ENCODE measurements around the gene SSH3. TPM values are rescaled to one million over a fixed set of nuclear protein-coding genes. Genes with fewer than 3 reads are reported as not detected.
A peak's percentile ranks its signal among the peaks of the same experiment; 100 is the strongest.

SSH3 gene
- total RNA-seq, 1 experiment from 2014 or later = 57.8 TPM

GRCh38 chr11:67291481-67292381 is 11.6 kb upstream of the SSH3 start:
- H3K27ac ChIP-seq (ENCODE audit: low read depth, low read length) = no peak overlapping the region
- peaks cover 13 to 29% of the 10 kb centered on the region in 2 experiments for H3K4me1 ChIP-seq (ENCODE audit: control insufficient read depth in 1 of 2, insufficient read depth in 2 of 2, low read length in 2 of 2)
- peaks cover 38% of the 10 kb centered on the region; the same call in 1 of the 2 replicates for H3K79me2 ChIP-seq (ENCODE audit: insufficient read depth, low read length)
- ChIA-PET POLR2A (no interaction called here), CTCF (interaction anchor here (1.2 kb wide), 1 partner anchor 25 kb away, joined by 3 read pairs; no protein-coding TSS in a partner anchor), RAD21 (ENCODE audit: low non-redundant PET in 1 of 2, low total read pairs in 2 of 2, uncharacterized antibody in 2 of 2, unreplicated experiment in 2 of 2) (no interaction called here)
- no peak overlapping the region for H3K4me3 ChIP-seq (replicated peaks in 1 of 2; ENCODE audit: low read depth in 1 of 2, low read length in 2 of 2)
- H3K27me3 ChIP-seq (ENCODE audit: insufficient read depth, low read length) = no peaks in the 10 kb centered on the region
- no peak overlapping the region for H3K9ac ChIP-seq (ENCODE audit: low read length)
- TF ChIP-seq CBX3 (IDR thresholded peaks at IDR 0.05; ENCODE audit: low read depth) = no peak
- no peaks in the 10 kb centered on the region for H4K20me1 ChIP-seq (ENCODE audit: insufficient read depth)
- intact Hi-C loops (cut with micrococcal nuclease) = no loop called here
- H3K9me3 ChIP-seq (ENCODE audit: control insufficient read depth in 1 of 2, insufficient read depth in 1 of 2, low read depth in 1 of 2, low read length in 2 of 2) = peaks cover 0 to 17% of the 10 kb centered on the region in 2 experiments; a peak in 1 of 4 replicates
- peaks cover 3 to 39% of the 10 kb centered on the region in 2 experiments; a peak in 2 of 4 replicates for H3K36me3 ChIP-seq (ENCODE audit: control insufficient read depth in 1 of 2, insufficient read depth in 2 of 2, low read length in 2 of 2)
- no peaks in the 10 kb centered on the region for H3K9me2 ChIP-seq (ENCODE audit: insufficient read depth)
- H2AFZ ChIP-seq (ENCODE audit: low read depth, low read length, poor library complexity, severe bottlenecking) = no peak overlapping the region
- no peak for DNase-seq (ENCODE audit: low read depth, low spot score)
- ATAC-seq = no peak
- BruUV-seq (replicated peaks) = no TSS peak
- H3K4me2 ChIP-seq (ENCODE audit: low read length) = no peak overlapping the region

DNA sequence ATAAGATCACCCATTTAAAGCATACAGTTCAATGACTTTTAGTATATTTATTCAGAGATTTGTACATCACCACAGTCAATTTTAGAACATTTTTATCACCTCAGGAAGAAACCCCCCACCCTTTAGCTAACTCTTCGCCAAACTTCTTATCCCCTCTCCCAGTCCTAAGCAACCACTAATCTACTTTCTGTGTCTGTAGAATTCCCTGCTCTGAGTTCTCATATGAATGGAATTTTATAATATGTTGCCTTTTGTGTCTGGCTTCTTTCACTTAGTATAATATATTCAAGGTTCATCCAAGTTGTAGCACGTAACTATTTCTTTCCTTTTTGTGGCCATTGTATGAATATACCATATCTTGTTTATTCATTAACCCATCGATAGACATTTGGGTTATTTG is 10.7 kb upstream of the SSH3 start:
- ATAC-seq (no peak), DNase-seq (ENCODE audit: low read depth, low spot score) (no peak)
- Histone ChIP-seq H2AFZ (ENCODE audit: low read depth, low read length, poor library complexity, severe bottlenecking) (no peak overlapping the region), H4K20me1 (ENCODE audit: insufficient read depth) (no peaks in the 10 kb centered on the region), H3K79me2 (ENCODE audit: insufficient read depth, low read length) (peaks cover 38% of the 10 kb centered on the region; the same call in 1 of the 2 replicates), H3K9me2 (ENCODE audit: insufficient read depth) (no peaks in the 10 kb centered on the region), H3K9me3 (ENCODE audit: control insufficient read depth in 1 of 2, insufficient read depth in 1 of 2, low read depth in 1 of 2, low read length in 2 of 2) (peaks cover 0 to 17% of the 10 kb centered on the region in 2 experiments; a peak in 1 of 4 replicates), H3K9ac (ENCODE audit: low read length) (no peak overlapping the region), H3K27me3 (ENCODE audit: insufficient read depth, low read length) (no peaks in the 10 kb centered on the region), H3K27ac (ENCODE audit: low read depth, low read length) (no peak overlapping the region), H3K4me1 (ENCODE audit: control insufficient read depth in 1 of 2, insufficient read depth in 2 of 2, low read length in 2 of 2) (peaks cover 9 to 23% of the 10 kb centered on the region in 2 experiments), H3K4me3 (replicated peaks in 1 of 2; ENCODE audit: low read depth in 1 of 2, low read length in 2 of 2) (no peak overlapping the region), H3K36me3 (ENCODE audit: control insufficient read depth in 1 of 2, insufficient read depth in 2 of 2, low read length in 2 of 2) (peaks cover 3 to 39% of the 10 kb centered on the region in 2 experiments; a peak in 2 of 4 replicates), H3K4me2 (ENCODE audit: low read length) (no peak overlapping the region)
- POLR2A ChIA-PET = no interaction called here
- CTCF ChIA-PET = no interaction called here
- TSS peak; percentile 17 for BruUV-seq (replicated peaks)
- RAD21 ChIA-PET (ENCODE audit: low non-redundant PET in 1 of 2, low total read pairs in 2 of 2, uncharacterized antibody in 2 of 2, unreplicated experiment in 2 of 2) = no interaction called here
- intact Hi-C loops (cut with micrococcal nuclease) = no loop called here
- TF ChIP-seq TCF7L2 (IDR thresholded peaks at IDR 0.05; ENCODE audit: borderline replicate concordance, extremely low read depth, insufficient read depth, insufficient read length) (no peak), SRF (IDR thresholded peaks at IDR 0.05; ENCODE audit: low read depth) (no peak), EZH2phosphoT487 (IDR thresholded peaks at IDR 0.05; ENCODE audit: borderline replicate concordance) (no peak), CEBPB (IDR thresholded peaks at IDR 0.05; ENCODE audit: low read depth) (no peak), JUND (IDR thresholded peaks at IDR 0.05) (no peak), FOSL1 (IDR thresholded peaks at IDR 0.05; ENCODE audit: low read depth) (no peak), CBX3 (IDR thresholded peaks at IDR 0.05; ENCODE audit: low read depth) (no peak), RAD21 (IDR thresholded peaks at IDR 0.05; ENCODE audit: low read depth) (no peak)
- TF ChIP-seq, protein P1, sequence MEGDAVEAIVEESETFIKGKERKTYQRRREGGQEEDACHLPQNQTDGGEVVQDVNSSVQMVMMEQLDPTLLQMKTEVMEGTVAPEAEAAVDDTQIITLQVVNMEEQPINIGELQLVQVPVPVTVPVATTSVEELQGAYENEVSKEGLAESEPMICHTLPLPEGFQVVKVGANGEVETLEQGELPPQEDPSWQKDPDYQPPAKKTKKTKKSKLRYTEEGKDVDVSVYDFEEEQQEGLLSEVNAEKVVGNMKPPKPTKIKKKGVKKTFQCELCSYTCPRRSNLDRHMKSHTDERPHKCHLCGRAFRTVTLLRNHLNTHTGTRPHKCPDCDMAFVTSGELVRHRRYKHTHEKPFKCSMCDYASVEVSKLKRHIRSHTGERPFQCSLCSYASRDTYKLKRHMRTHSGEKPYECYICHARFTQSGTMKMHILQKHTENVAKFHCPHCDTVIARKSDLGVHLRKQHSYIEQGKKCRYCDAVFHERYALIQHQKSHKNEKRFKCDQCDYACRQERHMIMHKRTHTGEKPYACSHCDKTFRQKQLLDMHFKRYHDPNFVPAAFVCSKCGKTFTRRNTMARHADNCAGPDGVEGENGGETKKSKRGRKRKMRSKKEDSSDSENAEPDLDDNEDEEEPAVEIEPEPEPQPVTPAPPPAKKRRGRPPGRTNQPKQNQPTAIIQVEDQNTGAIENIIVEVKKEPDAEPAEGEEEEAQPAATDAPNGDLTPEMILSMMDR (IDR thresholded peaks at IDR 0.05 in 2 of 3, conservative IDR thresholded peaks at IDR 0.05 in 1 of 3; ENCODE audit: borderline replicate concordance in 1 of 3, insufficient read depth in 1 of 3, low read depth in 2 of 3, low read length in 2 of 3) = no peak
- TF ChIP-seq, protein P2, sequence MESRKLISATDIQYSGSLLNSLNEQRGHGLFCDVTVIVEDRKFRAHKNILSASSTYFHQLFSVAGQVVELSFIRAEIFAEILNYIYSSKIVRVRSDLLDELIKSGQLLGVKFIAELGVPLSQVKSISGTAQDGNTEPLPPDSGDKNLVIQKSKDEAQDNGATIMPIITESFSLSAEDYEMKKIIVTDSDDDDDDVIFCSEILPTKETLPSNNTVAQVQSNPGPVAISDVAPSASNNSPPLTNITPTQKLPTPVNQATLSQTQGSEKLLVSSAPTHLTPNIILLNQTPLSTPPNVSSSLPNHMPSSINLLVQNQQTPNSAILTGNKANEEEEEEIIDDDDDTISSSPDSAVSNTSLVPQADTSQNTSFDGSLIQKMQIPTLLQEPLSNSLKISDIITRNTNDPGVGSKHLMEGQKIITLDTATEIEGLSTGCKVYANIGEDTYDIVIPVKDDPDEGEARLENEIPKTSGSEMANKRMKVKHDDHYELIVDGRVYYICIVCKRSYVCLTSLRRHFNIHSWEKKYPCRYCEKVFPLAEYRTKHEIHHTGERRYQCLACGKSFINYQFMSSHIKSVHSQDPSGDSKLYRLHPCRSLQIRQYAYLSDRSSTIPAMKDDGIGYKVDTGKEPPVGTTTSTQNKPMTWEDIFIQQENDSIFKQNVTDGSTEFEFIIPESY (IDR thresholded peaks at IDR 0.05; ENCODE audit: extremely low read depth, insufficient replicate concordance, low read length) = no peak

All from HCT116 (cell line).